SJSA1 (cell line): ENCODE data around the gene TPSB2. TPM values are rescaled to one million over a fixed set of nuclear protein-coding genes. Genes with fewer than 3 reads are reported as not detected.
"Not testable (repeated sequence)": the region's sequence is repeated elsewhere in the genome, so short reads cannot be mapped to it uniquely, and the experiment has no call there.

Source experiments
- DNase-seq, 2 experiments: peaks; one replicate each; pipeline ENCODE4 v3.0.0-alpha.2; 2015 to 2020; ENCODE audit warnings: low spot score in 2 of 2, low read depth in 1 of 2
- H3K27ac ChIP-seq: fragments of 250-450 bp; sonication (Bioruptor Pico); 2 replicates; pipeline ENCODE4 v1.5.1; 2020; ENCODE audit warnings: mild to moderate bottlenecking, moderate library complexity
- H3K27me3 ChIP-seq: fragments of 250-450 bp; sonication (Bioruptor Pico); replicated peaks from 2 replicates; pipeline ENCODE4 v1.5.1; 2020; ENCODE audit warnings: mild to moderate bottlenecking, moderate library complexity
- H3K36me3 ChIP-seq: fragments of 250-450 bp; sonication (Bioruptor Pico); 2 replicates; pipeline ENCODE4 v1.5.1; 2020; ENCODE audit warnings: mild to moderate bottlenecking
- H3K4me1 ChIP-seq: fragments of 250-450 bp; sonication (Bioruptor Pico); replicated peaks from 2 replicates; pipeline ENCODE4 v1.6.1; 2021; ENCODE audit warnings: mild to moderate bottlenecking
- H3K4me3 ChIP-seq: fragments of 250-450 bp; sonication (Bioruptor Pico); 2 replicates; pipeline ENCODE4 v1.5.1; 2020; ENCODE audit warnings: mild to moderate bottlenecking
- H3K9me3 ChIP-seq: fragments of 250-450 bp; sonication (Bioruptor Pico); replicated peaks from 2 replicates; pipeline ENCODE4 v1.5.1; 2020; ENCODE audit warnings: mild to moderate bottlenecking
- total RNA-seq: library from RNA; depleted of rRNA; stranded (reverse); fragments of >200 nt; shearing (Covaris generic); gene quantifications from 2 replicates; pipeline ENCODE4 v1.2.3, GENCODE V29; 2014

Gene TPSB2
- total RNA-seq, 1 experiment from 2014 or later: not detected

DNA sequence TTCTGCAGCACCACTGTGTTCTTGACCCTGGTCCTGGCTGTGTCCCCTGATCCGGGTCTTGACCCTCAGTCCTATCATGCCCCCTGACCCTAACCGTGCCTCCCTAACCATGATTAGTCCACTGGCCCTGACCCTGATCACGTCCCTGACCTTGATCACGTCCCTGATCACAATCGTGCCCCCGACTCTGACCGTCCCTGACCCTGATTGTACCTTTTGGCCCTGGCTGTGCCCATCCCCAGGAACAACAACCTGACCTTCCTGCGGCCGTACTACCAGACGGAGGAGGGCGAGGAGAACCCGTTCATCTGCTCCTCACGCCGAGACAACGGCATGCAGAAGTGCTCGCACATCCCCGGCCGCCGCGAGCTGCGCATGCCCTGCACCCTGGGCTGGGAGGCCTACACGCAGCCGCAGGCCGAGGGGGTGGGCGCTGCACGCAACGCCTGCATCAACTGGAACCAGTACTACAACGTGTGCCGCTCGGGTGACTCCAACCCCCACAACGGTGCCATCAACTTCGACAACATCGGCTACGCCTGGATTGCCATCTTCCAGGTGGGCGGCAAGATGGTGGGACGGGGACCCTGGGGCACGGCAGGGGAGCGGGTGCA lies 29.9 kb downstream of the TPSB2 start:
- DNase-seq: no peak
- Histone ChIP-seq H3K36me3 (no peaks in the 10 kb centered on the region), H3K27ac (no peak overlapping the region), H3K9me3 (no peaks in the 10 kb centered on the region), H3K27me3 (peaks cover 8% of the 10 kb centered on the region), H3K4me3 (no peak overlapping the region), H3K4me1 (no peaks in the 10 kb centered on the region)

DNA sequence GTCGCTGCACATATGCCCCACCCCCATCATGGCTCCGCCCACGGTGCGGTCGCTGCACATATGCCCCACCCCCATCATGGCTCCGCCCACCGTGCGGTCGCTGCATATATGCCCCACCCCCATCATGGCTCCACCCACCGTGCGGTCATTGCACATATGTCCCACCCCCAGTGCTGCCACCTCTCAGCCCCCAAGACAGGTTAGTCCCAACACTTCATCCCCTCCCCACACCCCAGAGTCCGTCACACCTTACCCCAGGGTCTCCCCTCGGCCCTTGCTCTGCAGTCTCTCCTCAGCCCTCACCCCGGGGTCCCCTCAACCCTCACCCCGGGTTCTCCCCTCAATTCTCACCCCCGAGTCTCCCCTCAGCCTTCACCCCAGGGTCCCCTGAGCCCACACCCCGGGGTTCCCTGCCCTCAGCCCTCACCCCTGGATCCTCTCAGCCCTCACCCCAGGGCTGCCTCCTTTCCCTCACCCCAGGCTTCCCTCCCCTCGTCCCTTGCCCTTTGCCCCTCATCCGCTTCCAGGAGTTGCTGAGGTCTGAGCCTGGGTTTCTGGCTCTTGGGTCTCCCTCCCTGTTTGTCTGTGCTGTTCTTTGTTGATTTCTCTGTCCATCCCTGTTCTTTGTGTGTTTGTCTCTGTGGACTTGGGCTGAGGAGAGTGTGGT lies 30.5 kb downstream of the TPSB2 start:
- no peaks in the 10 kb centered on the region for H3K9me3 ChIP-seq
- H3K4me1 ChIP-seq: no peaks in the 10 kb centered on the region
- no peak overlapping the region for H3K4me3 ChIP-seq
- H3K27ac ChIP-seq: no peak overlapping the region
- no peaks in the 10 kb centered on the region for H3K36me3 ChIP-seq
- DNase-seq: no peak
- peaks cover 10% of the 10 kb centered on the region; the same call in 1 of the 2 replicates for H3K27me3 ChIP-seq

DNA sequence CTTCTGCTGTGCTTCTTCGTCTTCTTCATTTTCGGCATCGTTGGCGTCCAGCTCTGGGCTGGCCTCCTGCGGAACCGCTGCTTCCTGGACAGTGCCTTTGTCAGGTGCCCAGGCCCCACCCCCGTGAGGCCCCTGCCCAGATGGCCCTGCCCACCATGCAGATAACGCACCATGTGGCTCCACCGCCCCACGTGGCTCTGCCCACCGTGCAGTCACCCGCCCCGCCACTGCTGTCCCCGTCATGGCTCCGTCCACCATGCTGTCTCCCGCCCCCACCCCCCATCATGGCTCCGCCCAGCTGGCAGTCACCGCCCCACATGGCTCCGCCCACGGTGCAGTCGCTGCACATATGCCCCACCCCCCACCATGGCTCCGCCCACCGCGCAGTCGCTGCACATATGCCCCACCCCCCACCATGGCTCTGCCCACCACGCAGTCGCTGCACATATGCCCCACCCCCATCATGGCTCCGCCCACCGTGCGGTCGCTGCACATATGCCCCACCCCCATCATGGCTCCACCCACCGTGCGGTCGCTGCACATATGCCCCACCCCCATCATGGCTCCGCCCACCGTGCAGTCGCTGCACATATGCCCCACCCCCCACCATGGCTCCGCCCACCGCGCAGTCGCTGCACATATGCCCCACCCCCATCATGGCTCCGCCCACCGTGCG lies 31.2 kb downstream of the TPSB2 start:
- not testable (repeated sequence) for H3K36me3 ChIP-seq, H3K4me1 ChIP-seq, DNase-seq, H3K27ac ChIP-seq, H3K9me3 ChIP-seq, H3K4me3 ChIP-seq, H3K27me3 ChIP-seq

DNA sequence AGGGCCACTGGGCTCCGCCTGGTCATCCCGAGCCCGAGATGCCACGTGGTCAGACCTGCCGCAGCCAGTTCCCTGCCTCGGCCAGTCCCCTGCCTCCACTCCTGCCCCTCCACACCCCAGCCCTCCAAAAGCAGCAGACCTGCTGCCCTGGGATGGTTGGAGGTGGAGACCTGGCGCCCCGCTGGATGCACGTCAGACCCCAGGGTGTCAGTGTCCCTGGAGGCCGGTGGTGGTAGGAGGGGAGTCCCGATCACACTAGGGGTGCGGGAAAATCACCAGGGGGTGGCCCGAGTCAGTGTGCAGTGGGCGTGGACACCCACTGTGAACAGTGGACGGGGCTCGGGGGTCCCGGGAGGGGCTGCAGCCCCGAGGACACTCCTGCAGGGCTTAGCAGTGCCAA lies 31.8 kb downstream of the TPSB2 start:
- Histone ChIP-seq H3K4me3 (no peak overlapping the region), H3K9me3 (no peaks in the 10 kb centered on the region), H3K4me1 (no peaks in the 10 kb centered on the region), H3K27ac (no peak overlapping the region), H3K27me3 (0 out of 2 replicates have a peak, but pooled peaks cover 10% of the 10 kb centered on the region), H3K36me3 (no peaks in the 10 kb centered on the region)
- DNase-seq: no peak

DNA sequence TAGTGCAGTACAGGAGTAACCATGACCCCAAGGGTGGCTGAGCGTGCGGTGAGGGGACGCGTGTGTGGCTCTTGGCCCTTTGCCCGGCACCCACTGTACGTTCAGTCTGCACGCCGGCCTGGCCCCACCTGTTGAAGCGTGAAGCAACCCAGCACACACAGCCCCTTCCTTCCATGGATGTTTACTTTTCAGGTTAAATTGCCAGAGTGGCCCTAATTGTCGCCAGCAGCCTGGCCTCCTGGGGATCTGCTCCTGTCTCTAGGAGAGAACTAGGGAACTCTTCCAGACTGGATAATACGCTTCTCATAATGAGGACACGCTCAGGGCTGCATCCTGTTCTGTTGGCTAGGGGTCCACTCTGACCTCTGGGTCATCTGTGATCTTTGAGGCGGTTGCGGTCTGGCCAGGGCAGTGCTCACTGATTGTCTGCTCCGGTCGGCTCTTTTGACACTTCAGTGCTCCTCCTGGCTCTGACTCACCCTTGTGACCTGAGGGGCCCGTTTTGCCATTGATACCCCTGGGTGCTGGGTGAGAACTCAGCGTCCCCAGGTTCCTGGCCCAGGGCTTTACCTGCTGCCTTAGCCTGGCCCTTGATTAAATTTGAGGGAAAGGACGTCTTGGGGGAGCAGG lies 32.6 kb downstream of the TPSB2 start:
- Histone ChIP-seq H3K36me3 (no peaks in the 10 kb centered on the region), H3K27ac (no peak overlapping the region), H3K4me1 (no peaks in the 10 kb centered on the region), H3K4me3 (no peak overlapping the region), H3K9me3 (no peaks in the 10 kb centered on the region), H3K27me3 (0 out of 2 replicates have a peak, but pooled peaks cover 11% of the 10 kb centered on the region)
- DNase-seq: no peak

DNA sequence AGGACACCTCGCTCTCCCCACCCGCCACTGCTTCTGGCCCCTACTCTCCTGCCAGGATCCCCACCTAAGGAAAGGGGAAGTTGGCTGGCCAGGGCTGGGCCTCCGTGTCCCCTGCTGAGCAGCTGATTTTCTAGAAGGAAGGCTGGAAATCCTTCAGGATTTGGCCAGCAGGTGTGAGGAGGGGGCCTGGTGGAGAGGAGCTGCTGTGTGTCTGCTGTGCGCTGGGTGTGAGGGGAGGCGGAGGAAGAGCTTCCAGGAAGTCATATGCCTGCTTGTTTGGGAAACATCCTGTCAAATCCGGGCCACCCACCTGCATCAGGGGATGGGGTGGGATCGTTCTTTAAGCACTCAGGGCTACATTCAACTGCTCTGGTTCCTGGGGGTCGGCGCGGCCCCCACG lies 33.5 kb downstream of the TPSB2 start:
- Histone ChIP-seq H3K36me3 (no peaks in the 10 kb centered on the region), H3K27ac (no peak overlapping the region), H3K4me3 (no peak overlapping the region), H3K4me1 (no peaks in the 10 kb centered on the region), H3K9me3 (no peaks in the 10 kb centered on the region), H3K27me3 (0 out of 2 replicates have a peak, but pooled peaks cover 14% of the 10 kb centered on the region)
- no peak for DNase-seq

DNA sequence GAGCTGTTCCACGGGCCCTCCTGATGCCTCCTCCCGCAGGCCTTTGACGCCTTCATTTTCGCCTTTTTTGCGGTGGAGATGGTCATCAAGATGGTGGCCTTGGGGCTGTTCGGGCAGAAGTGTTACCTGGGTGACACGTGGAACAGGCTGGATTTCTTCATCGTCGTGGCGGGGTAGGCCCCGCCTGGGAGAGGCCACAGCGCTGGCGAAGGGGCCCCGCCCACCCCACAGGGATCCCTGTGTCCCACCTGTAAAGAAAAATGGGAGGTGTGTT lies 34.7 kb downstream of the TPSB2 start:
- Histone ChIP-seq H3K4me1 (no peaks in the 10 kb centered on the region), H3K36me3 (no peaks in the 10 kb centered on the region), H3K27me3 (0 out of 2 replicates have a peak, but pooled peaks cover 14% of the 10 kb centered on the region), H3K27ac (no peak overlapping the region), H3K9me3 (no peaks in the 10 kb centered on the region), H3K4me3 (no peak overlapping the region)
- no peak for DNase-seq

DNA sequence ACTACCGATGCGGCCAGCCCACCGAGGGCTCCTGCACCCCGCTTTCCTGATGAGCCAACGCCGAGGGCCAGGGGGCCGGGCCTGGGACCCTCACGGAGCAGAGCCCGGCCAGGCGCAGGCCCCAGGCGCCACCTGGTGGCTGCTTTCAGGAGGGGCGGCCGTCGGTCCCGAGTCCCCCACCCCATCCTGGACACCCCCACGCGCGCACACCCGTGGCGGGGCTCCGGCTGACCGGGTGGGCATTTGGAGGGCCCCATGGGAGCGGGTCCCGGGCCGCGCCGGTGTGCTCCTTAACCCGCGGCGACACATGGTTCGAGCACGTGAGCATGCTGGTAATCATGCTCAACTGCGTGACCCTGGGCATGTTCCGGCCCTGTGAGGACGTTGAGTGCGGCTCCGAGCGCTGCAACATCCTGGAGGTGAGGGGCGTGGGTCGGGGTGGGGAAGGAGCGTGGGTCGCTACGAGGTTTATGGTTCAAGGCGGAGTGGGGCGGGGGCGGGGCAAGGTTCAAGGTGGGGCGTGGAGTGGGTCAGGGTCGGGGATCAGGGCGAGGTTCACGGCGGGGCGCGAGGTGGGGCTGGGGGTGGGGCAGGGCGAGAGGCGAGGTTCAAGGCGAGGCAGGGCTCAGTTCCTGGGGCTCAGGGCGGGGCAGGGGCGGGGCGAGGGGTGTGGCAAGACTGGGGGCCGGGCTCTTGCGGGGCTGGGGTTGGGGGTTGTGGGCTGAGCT lies 35.2 kb downstream of the TPSB2 start:
- DNase-seq: no peak
- H3K27me3 ChIP-seq: 0 out of 2 replicates have a peak, but pooled peaks cover 14% of the 10 kb centered on the region
- no peak overlapping the region for H3K27ac ChIP-seq
- no peaks in the 10 kb centered on the region for H3K9me3 ChIP-seq
- H3K36me3 ChIP-seq: no peaks in the 10 kb centered on the region
- no peaks in the 10 kb centered on the region for H3K4me1 ChIP-seq
- H3K4me3 ChIP-seq: no peak overlapping the region

DNA sequence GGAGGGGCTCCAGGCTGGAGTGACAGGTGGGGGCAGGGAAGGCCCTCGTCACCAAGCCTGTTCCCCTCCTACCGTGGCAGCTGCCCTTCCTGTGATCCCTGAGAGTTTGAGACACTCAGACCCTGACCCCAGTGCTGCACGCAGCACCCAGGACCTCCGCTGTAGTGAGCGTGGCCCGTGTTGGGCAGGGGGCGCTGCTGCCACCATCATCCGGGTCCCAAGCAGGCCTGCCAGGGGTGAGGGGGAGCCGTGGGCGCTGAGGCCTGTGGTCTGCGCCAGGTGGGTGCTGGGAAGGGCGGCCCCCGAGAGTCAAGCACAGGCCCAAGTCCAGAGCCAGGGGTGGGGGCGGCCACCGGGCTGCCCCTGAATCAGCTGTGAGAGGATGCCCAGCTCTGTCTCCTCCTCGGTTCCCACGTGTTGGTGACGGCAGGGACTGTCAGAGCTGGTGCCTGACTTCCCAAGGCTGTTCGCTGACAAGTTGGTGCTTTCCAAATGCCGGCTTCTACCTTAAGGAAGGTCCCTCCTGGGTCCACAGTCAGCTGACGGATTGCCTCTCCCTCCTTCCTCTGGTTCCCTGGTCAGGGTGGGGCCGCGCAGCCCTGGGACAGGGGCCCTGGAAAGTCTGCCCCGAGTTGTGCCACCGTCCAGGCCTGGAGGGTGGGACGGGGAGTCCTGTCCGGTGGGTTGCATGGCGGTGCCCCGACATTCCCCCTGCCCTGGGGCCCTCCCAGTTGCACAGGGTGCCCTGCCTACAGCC lies 36.0 kb downstream of the TPSB2 start:
- Histone ChIP-seq H3K27ac (no peak overlapping the region), H3K9me3 (no peaks in the 10 kb centered on the region), H3K36me3 (no peaks in the 10 kb centered on the region), H3K4me3 (no peak overlapping the region), H3K27me3 (0 out of 2 replicates have a peak, but pooled peaks cover 14% of the 10 kb centered on the region), H3K4me1 (no peaks in the 10 kb centered on the region)
- no peak for DNase-seq

DNA sequence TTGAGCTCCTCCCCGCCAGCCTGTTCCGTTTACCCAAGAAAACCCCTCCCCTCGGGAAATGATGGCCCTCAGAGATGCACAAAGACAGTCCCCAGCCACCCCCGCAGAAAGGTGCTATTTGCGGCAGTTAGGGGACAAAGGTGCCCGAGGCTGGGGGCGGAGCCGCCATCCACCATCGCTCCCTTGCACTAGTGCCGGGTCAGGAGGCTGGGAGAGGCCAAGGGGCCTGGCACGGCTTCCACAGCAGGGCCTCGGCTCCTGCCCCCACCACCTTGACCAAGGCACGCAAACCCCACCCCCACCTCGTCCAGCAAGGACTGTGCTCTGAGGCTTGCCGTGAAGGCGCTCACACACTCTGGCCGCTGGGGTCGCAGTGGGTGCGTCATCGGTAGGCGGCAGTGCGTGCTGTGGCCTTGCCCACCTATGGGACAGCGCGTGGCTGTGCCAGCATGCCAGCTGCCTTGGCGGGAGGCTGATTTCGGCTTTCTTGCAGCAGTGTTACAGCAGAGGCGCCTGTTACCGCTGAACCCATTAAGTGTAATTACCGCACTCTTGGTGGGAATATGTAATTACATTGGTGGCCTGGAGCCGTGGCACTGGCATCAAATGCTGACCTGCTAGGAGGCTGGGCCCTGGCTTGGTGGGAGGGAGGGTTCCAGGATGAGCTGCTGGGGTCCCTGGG lies 36.7 kb downstream of the TPSB2 start:
- no peak for DNase-seq
- no peak overlapping the region for H3K4me3 ChIP-seq

DNA sequence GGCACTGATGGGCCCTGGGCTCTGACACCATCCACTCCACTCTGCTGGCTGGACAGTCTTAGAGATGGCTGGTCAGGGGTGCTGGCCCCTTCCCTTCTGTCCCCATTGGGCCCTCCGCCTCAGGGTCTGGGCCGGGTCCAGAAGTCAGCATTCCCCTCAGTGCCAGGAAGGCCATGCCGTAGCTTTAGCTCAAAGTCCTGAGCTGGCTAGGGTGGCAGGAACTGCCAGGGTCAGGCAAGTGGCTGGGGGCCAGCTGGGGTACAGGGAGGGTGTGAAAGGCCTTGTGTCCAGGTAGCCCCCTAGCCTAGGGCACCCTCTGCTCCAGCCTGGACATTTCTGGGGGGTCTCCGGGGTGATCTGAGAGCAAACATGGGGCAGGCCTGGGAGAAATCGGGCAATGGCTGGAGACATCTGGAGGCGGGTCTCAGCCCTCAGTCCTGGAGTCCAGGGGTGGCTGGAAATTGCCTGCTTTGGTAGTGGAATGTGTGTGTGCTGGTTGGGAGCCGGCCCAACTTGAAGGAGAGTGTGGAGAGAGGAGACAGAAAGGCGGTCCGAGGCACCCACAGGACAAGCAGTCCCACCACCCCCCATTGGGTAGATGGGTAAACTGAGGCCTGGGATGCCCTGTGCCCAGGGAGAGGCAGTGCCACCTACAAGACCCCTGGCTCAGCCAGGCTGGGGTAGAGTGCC lies 37.5 kb downstream of the TPSB2 start:
- no peak for DNase-seq
- Histone ChIP-seq H3K27me3 (0 out of 2 replicates have a peak, but pooled peaks cover 17% of the 10 kb centered on the region), H3K4me3 (no peak overlapping the region), H3K36me3 (no peaks in the 10 kb centered on the region), H3K9me3 (no peaks in the 10 kb centered on the region), H3K4me1 (no peaks in the 10 kb centered on the region), H3K27ac (no peak overlapping the region)

More for the DNA sequence above, 36.7 kb downstream of the TPSB2 start:
- no peaks in the 10 kb centered on the region for H3K9me3 ChIP-seq
- no peaks in the 10 kb centered on the region for H3K36me3 ChIP-seq
- 0 out of 2 replicates have a peak, but pooled peaks cover 17% of the 10 kb centered on the region for H3K27me3 ChIP-seq
- H3K27ac ChIP-seq: no peak overlapping the region
- no peaks in the 10 kb centered on the region for H3K4me1 ChIP-seq

DNA sequence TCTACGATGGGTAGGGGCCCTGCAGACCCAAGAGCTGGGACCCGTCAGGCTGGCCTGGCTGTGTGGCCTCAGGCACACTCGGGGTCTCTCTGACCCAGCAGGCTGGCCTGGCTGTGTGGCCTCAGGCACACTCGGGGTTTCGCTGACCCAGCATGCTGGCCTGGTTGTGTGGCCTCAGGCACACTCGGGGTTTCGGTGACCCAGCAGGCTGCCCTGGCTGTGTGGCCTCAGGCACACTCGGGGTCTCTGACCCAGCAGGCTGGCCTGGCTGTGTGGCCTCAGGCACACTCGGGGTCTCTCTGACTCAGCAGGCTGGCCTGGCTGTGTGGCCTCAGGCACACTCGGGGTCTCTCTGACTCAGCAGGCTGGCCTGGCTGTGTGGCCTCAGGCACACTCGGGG lies 39.2 kb downstream of the TPSB2 start:
- H3K27me3 ChIP-seq: 0 out of 2 replicates have a peak, but pooled peaks cover 17% of the 10 kb centered on the region
- not testable (repeated sequence) for H3K27ac ChIP-seq, DNase-seq, H3K9me3 ChIP-seq, H3K4me3 ChIP-seq, H3K36me3 ChIP-seq, H3K4me1 ChIP-seq
